Endometrial microvascular endothelial cells (primary cell): ENCODE results near the gene SCFD2. TPM values are rescaled to one million over a fixed set of nuclear protein-coding genes. Genes with fewer than 3 reads are reported as not detected.

Experiments
- in situ Hi-C: cut with HindIII; loops from 2 replicates; pipeline ENCODE4 v1.10.0; 2017; ENCODE audit warnings: low sequenced_read_pairs, low pct_unique_long_range_greater_than_20kb; ENCODE audit errors: inconsistent ontology term
- total RNA-seq: library from RNA; depleted of rRNA; stranded (reverse); fragments of >200 nt; gene quantifications from one replicate; pipeline ENCODE4 v1.2.3, GENCODE V29; 2015; ENCODE audit errors: inconsistent ontology term

SCFD2 gene
- total RNA-seq, 1 donor from 2014 or later = 25.8 TPM

DNA sequence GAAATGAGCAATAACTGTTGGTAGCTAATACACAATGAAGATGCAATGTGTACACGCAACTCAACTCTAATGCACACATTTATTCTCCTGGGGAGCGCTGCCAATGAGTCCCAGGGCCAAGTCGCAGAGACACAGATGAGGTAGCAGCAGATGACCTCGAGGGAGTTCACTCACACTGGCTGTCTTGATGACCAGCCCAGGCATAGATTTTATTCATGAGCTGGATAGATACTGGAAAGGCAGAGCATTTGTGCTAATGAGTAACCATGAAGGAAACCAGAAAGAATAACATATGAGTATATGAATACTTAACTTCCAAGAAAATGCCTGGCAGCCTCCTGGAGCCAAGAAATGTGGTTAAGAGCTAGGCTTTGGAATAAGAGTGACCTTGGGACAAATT is 461.4 kb downstream of the SCFD2 start:
- in situ Hi-C loops = no loop called here

GRCh38 chr4:52903273-52903672 is 462.6 kb downstream of the SCFD2 start:
- in situ Hi-C loops = no loop called here

- in situ Hi-C loops = no loop called here
These were observed 471.4 kb downstream of the SCFD2 start for GRCh38 chr4:52894443-52894842.

DNA sequence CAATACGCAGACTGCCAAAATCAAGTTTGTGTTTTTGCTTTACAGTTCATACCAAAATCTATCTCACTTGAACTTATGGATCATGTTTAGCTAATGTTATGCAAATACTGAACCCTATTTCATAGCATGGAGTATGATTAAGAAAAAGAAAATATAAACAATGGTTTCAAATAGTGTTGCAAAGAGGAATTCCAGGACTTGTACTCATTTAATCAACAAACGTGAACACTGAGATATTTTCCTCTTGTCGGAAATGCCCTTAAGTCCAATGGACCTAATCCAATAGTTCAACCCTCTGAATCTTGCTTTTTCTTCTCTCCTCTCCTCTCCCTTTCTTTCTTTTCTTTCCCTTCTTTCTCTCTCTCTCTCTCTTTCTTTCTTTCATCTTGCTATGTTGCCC is 473.0 kb downstream of the SCFD2 start:
- in situ Hi-C loops = no loop called here

GRCh38 chr4:52891743-52892142 is 474.1 kb downstream of the SCFD2 start:
- in situ Hi-C loops = no loop called here

- in situ Hi-C loops = no loop called here
These were observed 475.4 kb downstream of the SCFD2 start for GRCh38 chr4:52890521-52890791.

- in situ Hi-C loops = no loop called here
These were observed 475.9 kb downstream of the SCFD2 start for GRCh38 chr4:52889778-52890520.

DNA sequence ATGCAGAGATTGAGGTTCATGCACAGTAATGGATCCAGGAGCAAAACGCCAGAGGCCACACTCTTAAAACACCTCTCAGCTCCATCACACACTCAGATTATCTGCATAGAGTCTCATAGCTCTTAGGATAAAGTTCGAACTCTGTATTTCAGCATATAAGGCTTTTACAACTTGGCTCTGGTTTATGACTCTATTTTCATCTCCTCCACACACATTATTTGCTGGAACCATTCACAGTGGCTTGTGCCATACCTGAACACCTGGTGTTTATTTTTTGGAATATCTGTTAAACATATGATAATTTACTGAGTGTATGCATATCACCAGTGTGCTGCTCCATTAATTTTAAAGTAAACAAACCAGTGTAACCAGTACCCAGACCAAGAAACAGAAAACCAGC is 476.5 kb downstream of the SCFD2 start:
- in situ Hi-C loops = no loop called here

DNA sequence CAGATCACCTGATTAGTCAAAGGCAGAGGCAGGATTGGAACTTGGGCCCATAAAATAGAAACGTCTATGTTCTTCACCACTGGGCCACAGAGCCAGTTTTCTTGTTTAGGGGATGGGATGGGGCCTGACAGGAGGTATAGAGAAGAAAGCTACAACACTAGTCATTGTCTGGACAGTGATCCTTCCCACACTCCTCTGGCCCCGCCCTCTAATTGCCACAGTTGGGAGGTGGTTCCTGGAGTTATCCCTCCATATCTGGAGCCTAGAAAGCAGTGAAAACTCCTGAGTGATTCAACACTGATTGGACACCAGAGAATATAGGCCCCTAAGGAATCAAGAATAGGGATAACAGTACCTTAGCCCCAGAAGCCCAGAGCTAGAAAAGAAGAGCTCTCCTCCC is 480.9 kb downstream of the SCFD2 start:
- in situ Hi-C loops = no loop called here

DNA sequence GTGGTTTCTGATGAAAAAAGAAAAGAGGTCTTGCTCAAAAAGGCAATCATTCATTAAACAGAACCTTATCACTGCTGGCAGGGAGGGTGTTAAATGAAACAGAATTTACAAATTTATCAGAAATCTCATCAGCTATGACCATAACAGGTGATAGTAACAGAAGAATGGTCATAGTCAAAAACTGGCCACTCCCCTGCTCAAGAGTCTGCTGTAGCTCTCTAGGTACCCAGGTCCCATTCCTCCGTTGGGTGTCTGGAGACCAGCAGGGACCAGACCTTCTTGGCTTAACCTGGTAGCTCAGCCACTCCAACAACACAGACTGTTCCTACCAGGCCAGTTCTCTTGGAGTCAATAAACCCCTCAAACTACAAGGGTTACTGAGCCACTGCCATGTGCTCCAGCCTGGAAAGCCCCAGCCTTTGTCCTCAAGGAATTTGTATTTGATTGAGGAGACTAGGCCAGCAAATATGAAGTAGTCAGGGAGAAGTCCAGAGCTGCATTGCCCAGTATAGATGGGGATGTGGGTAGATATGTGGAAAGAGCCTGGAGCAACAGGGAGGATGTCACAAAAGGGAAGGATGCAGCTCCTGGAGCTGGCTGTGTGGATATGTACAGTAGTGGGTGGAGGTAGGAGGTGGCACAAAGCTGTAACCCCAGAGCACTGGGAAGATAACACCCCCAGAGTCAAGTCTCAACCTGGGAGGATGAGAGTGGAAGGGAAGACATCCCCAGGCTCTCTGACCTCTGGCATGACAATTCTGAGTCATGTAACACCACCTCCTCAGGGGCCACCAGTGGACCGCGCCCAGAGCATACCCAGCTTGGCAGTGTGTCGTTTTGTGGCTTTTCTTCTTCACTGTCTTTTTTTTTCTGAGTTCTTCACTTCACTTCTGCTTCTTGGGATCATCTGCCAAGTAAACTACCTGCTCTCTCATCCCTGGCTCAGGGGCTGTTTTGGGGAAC is 481.9 kb downstream of the SCFD2 start:
- in situ Hi-C loops = no loop called here

DNA sequence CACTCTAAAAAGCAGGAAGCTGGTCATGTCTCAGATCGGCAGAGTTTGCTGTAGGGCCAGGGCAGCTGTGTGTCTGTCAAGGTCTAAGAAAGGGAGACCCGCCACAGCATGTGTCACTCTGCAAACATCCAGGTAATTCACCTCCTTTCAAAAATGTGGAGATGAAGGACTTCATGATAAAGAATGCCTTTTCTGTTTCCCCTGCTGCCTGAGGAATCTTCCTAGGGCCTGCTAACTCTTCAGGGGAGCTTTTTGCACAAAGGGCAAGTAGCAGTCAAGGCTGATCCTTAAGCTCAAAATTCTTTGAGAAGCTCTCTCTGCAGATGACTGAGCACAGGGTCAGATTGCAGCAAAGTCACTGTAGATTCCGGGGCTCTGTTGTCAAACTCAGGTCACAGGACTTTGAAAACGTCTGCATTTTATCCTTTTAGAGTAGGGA is 482.7 kb downstream of the SCFD2 start:
- in situ Hi-C loops = no loop called here

- in situ Hi-C loops = no loop called here
These were observed 484.9 kb downstream of the SCFD2 start for GRCh38 chr4:52880994-52881393.

GRCh38 chr4:52879471-52879870 is 486.4 kb downstream of the SCFD2 start:
- in situ Hi-C loops = no loop called here

- in situ Hi-C loops = no loop called here
These were observed 488.2 kb downstream of the SCFD2 start for GRCh38 chr4:52877694-52878093.

DNA sequence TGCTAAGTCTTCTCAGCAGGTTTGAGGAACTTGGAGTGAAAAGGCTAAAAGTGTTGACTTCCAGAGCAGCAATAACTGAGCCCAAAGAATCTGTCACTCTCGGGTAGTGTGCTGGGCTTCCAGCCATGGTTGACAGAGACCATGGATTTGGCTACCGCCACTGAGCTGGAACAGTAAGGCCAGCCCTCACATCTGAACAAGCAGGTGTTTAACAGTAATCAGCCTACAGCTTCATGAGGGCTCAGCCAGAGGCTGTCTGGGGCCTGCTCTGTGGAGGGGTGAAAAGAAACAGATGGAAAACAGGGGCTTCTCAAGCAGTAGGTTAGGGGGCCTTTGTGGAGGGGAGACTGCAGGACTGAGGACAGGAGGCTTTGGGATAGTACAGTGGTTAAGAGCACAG is 488.8 kb downstream of the SCFD2 start:
- in situ Hi-C loops = no loop called here

DNA sequence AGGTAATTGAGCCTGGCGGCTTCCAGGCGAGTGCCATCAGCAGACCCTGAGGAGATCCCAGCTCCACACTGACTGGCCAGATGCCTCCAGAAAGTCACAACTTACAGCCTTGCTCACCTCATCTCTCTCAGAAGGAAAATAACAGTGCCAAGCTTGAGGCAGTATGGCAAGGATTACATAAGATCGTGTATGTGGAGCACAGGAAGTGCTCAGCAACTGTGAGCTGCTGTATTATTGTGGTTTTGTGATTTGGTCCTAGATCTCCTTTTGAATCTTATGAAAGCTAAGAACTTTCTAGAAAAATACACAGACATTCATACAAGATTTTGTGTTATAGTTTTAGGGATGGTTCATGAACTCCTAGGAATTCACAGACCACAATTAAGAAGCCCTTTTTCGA is 489.8 kb downstream of the SCFD2 start:
- in situ Hi-C loops = no loop called here

GRCh38 chr4:52874948-52875347 is 490.9 kb downstream of the SCFD2 start:
- in situ Hi-C loops = no loop called here

DNA sequence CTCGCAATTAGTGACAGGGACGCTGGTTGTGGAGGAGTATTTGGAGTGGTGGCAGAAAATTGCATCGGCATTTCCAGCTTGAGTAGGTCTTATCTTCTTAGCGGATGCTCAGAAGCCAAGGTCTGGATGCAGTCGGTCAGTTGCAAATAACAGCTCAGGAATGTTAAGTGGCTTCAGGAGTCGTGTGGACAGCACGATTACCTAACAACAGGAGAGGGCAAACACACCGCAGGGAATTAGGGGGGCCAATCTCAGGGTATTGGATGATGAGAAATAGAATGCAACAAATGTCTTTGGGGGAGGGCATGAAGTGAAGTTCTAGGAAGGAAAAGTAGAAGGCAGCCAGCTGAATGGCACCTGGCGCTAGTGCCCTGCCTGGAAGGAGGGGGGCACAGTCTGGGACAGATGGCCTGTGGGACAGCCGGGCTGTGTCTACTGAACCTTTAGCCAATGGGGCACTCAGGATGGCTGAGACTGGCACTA is 492.0 kb downstream of the SCFD2 start:
- in situ Hi-C loops = no loop called here

DNA sequence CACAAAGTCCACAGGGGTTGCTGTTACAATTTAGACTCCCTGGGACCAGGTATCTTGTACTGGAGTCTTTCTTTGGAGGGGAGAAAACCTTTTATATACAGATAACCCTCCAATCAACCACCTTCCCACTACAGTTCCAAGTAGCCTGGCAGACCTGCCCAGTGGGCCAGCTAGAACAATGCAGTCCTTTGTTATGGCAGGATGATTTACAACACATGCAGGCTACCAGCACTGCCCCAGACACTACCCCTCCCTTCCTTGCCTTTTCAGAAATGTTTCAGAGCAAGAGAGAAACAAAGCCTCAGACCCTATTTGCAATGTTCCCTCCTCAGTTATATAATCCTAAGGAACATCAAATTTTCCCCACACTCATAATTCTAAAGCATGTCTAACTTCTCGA is 492.7 kb downstream of the SCFD2 start:
- in situ Hi-C loops = no loop called here

- in situ Hi-C loops = no loop called here
These were observed 495.6 kb downstream of the SCFD2 start for GRCh38 chr4:52870225-52870624.
